Anterior cingulate cortex (tissue), 58 donors: ENCODE data around the gene AR.
A peak's percentile ranks its signal among the peaks of the same experiment; 100 is the strongest.

Experiments used
- DNase-seq, 58 donors: peaks; one replicate each; lab custom pipeline; 2025; lab: John Stamatoyannopoulos, UW

AR gene

GRCh38 chrX:67543818-67544217 lies at the start of gene AR:
AR (plus strand) TSS chrX:67544021; CDS start chrX:67545147, 1,126 bp downstream.
- DNase-seq = peak in 16 of 58 donors; percentile 0 to 30 (median 5)

DNA sequence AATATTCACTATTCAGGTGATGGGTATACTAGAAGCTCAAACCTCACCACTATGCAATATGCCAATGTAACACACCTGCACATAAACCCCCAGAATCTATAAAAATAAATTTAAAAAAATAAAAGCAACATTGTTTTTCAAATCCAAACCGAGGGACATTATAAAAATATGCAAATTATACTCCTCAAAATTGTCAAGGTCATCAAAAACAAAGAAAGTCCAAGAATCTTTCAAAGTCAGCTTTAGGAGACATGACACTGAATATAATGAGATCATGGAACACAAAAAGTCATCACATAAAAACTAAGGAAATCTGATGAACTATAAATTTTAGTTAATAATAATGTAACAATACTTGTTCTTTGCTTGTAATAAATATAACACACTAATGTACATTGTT lies 43.2 kb upstream of the AR start:
- no peak for DNase-seq

- no peak for DNase-seq
These were observed 40.8 kb upstream of the AR start for GRCh38 chrX:67503004-67503403.

DNA sequence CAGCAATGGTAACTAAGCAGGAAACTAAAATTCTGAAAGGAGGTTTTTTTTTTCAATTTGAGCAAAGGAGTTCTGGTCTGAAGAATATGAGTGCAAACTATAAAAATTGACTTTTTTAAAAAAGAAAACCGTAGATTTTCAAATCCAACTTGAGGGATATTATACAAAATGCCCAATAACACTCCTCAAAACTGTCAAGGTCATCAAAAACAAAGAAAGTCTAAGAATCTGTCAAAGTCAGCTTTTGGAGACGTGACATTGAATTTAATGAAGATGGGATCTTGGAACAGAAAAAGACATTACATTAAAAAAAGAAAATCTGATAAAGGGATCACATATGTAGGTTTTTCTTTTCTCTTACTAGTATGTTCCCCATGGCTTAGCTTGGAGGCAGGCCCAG lies 40.4 kb upstream of the AR start:
- DNase-seq = no peak

- no peak for DNase-seq
These were observed 23.1 kb upstream of the AR start for GRCh38 chrX:67520671-67521070.

DNA sequence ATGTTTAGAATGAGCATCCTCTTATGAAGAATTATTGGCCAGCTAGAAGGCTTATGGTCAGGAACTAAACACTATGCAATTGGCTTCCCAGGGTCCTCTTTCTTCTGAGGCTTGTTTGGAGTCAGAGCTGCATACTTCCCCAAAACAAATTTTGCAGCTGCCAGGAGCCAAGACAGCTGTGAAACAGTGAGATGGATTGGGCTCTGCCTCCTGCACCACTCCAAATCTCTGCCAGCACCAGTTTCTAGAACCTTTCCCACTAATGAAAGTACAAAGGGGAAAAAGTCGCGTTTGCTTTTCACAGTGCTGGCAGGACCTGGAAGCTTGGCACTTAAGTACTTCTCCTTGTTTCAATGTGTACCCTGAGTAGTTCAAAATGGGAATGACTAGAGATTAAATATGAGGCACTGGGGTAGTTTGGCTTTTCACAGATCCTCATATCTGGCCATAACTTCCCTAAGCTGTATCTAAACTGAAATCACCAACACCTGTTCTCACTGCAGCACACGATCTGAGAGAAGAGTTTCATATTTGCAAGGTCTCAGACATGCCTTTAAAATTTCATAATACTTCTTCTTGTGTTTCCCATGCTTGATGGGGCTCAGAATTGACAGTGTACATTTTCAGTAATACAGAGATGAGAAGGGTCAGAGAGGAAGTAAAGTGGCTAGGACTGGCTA lies 20.7 kb upstream of the AR start:
- no peak for DNase-seq

GRCh38 chrX:67523932-67524331 lies 19.9 kb upstream of the AR start:
- DNase-seq = no peak

DNA sequence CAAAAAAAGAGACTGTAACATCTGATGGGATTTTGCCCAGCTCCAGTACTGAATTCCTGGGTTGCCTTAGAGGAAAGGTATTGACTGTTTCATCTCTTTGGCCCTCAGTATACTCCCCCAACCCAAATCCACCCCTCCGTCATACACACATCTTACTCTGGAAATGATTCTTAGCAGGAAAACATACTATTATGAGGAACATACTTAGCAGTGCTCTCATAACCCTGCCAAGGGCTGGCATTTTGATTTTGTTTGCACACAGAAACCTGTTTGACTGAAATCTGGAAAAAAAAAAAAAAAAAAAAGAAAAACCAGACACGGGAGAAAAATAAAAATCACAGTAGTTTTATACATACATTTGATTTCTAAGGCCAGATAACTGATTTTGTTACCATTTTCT lies 19.4 kb upstream of the AR start:
- no peak for DNase-seq

- DNase-seq = no peak
These were observed 18.7 kb upstream of the AR start for GRCh38 chrX:67524950-67525691.

DNA sequence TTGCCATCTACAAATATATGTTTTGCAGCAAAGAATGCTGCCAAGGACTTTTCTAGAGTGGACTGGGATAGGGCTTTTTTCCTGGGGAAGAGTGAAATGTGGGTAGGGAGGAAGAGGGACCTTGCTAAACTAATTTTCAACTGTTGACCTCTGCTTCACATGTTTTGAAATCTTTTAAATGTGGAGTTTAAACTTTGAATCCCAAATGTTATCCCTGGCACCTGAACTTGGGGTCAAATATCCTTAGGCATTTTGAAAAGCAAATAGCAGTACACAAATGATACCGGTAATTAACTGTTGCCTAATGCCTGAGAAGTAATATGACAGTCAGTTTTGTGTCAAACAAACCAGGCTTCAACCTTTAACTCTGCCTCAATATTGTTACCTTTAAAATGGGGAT lies 7.3 kb upstream of the AR start:
- no peak for DNase-seq

- no peak for DNase-seq
These were observed 5.4 kb upstream of the AR start for GRCh38 chrX:67538383-67538782.

GRCh38 chrX:67544281-67545035 lies 637 bp downstream of the AR start:
- peak in 4 of 58 donors; percentile 0 to 29 (median 10) for DNase-seq

DNA sequence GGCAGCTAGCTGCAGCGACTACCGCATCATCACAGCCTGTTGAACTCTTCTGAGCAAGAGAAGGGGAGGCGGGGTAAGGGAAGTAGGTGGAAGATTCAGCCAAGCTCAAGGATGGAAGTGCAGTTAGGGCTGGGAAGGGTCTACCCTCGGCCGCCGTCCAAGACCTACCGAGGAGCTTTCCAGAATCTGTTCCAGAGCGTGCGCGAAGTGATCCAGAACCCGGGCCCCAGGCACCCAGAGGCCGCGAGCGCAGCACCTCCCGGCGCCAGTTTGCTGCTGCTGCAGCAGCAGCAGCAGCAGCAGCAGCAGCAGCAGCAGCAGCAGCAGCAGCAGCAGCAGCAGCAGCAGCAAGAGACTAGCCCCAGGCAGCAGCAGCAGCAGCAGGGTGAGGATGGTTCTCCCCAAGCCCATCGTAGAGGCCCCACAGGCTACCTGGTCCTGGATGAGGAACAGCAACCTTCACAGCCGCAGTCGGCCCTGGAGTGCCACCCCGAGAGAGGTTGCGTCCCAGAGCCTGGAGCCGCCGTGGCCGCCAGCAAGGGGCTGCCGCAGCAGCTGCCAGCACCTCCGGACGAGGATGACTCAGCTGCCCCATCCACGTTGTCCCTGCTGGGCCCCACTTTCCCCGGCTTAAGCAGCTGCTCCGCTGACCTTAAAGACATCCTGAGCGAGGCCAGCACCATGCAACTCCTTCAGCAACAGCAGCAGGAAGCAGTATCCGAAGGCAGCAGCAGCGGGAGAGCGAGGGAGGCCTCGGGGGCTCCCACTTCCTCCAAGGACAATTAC lies 1.4 kb downstream of the AR start:
- peak in 7 of 58 donors; percentile 0 to 16 (median 9) for DNase-seq

GRCh38 chrX:67545893-67546495 lies 2.2 kb downstream of the AR start:
- DNase-seq = peak in 9 of 58 donors; percentile 0 to 20 (median 4)

- peak in 1 of 58 donors; percentile 0 for DNase-seq
These were observed 2.9 kb downstream of the AR start for GRCh38 chrX:67546496-67547423.

- peak in 1 of 58 donors; percentile 0 for DNase-seq
These were observed 11.9 kb downstream of the AR start for GRCh38 chrX:67555578-67556203.

- DNase-seq = no peak
These were observed 14.4 kb downstream of the AR start for GRCh38 chrX:67558267-67558666.
